NCI-H524 treated with DMSO at 0.1 percent for 48 hours (cell line): ENCODE results near the gene ATG13.

ENCODE experiments used
- DNase-seq: peaks from one replicate; lab custom pipeline; 2025; lab: John Stamatoyannopoulos, UW

ATG13 gene

DNA sequence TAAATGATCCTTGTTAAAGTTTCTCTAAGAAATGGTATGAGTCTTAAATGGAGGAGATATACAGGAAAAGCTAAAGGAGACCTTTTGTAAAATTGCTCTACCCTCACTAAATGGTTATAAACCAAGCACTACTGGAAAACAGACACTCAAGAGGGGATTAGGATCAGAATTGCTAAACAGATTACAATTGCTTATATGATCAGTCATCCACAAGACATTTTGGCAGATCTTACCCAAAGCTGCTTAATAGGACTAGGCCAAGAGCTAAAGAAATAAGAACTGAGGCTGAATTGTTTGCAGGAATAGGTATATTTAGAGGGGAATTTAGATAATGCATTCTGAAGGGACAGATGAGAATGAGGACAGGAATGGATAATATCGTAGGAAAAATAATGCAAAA, 9.8 kb upstream of the ATG13 start:
- peak; percentile 51 for DNase-seq

DNA sequence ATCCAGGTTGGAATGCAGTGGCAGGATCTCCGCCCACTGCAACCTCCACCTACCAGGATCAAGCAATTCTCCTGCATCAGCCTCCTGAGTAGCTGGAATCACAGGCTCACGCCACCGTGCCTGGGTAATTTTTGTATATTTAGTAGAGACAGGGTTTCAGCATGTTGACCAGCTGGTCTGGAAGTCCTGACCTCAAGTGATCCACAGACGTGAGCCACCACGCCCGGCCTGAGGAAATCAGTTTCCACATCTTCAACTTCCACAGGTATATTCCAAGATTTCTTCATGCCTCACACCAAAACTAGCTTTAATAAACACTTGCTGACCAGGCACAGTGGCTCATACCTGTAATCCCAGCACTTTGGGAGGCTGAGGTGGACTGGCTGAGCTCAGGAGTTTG, 8.0 kb upstream of the ATG13 start:
- DNase-seq = no peak

DNA sequence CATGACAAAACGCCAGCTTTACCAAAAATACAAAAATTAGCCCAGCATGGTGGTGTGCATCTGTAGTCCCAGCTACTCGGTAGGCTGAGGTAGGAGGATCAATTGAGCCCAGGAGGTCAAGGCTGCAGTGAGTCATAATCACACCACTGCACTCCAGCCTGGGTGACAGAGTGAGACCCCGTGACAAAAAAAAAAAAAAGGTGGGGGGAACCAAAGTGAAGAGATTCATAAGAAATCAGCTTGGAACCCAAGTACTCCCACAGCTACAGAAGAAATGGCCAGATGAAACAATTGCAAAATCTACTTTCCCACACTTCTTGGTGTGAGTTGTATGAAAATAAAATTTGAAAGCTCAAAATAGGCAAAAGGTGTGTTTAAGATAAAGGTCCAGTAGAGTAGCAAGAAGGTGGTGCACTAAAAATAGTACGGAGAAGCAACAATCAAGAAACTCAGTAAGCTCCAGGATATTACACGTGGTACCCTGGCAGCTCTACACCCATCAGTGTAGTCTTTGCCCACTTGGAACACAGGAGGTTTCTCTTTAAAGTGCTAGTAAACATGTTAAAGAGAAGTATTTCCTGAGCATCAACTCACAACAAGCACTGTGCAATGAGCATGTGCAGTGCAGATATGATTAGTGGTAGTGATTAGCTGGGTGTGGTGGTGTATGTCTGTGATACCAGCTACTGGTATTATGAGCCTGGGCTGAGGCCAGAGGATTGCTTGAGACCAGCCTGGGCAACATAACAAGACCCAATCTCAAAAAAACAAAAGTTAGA, 5.6 kb upstream of the ATG13 start:
- no peak for DNase-seq

DNA sequence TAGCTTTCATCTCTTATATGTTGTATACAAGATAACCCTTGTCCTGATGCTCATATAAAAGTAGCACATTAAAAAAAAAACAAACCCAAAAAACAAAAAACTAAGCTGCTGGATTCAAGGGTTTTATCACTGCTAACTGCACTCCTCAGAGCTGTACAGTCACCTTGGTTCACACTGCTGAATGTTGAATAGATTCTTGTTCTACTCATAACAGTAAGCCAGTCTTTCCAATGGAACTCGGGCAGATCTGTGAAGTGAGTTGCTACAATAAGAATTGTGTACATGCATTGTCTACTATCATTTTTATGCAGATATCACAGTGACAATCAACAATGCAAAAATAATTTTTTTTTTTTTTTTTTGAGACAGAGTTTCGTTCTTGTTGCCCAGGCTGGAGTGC, 5.0 kb upstream of the ATG13 start:
- DNase-seq = no peak

DNA sequence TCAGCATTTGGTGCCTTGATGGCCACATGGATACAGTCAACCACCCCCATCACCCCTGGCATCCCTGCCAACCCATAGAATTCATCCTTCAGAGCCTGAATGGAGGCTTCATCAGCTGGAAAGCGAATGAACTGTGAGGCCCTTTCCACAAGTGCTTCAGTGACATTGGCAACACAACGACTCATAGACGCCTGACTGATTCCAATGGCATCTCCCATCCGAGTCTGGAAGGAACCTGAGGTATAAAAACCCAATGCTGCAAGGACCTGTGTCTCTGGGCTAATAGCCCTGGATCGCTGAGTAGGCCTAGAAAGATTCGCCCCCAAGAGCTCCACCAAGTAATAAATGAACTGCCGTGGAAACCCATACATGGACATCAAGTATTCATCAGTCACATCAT, 1.6 kb upstream of the ATG13 start:
- DNase-seq = no peak

DNA sequence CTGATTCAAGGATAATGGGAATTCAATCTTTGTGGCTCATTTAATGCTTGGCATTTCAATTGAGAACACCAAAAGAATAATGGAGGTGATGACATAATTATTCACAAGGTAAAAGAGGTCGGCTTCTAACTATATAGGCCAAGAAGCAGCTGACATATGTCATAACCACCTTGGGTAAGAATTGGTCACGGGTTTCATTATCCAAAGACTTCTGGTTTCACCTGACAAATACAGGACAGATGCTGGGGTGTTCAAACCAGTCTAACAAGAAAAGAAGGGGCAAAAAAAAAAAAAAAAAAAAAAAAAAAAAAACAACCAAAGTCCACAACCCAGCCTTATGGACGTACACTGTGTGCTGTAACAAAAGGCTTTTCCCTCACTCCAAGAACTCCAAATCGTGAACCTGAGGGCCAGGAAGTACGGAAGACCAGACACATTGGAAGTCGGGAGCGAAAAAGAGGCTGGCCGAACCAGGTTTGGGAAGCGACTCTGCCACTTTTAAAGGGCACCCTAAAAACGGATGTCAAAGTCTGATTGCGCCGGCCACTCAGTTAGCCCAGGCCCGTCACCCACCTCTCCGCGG, 711 bp upstream of the ATG13 start:
- DNase-seq = no peak

DNA sequence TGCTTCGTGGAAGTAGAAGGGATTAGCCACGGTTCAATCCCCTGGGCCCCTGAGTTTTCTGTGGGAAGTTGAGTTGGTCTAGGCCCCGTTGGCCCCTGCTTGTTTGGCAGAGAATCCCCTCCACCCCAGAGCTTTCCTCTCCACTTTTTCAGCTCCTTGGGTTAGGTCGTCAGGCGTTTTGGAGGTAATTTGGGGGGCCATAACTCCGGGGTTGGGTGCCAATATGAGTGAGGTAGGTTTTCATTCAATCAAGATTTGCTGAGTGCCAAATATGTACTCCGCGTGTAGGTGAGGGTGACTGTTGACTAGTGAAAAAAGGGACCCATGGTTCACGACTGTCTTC, 590 bp downstream of the ATG13 start:
- no peak for DNase-seq

DNA sequence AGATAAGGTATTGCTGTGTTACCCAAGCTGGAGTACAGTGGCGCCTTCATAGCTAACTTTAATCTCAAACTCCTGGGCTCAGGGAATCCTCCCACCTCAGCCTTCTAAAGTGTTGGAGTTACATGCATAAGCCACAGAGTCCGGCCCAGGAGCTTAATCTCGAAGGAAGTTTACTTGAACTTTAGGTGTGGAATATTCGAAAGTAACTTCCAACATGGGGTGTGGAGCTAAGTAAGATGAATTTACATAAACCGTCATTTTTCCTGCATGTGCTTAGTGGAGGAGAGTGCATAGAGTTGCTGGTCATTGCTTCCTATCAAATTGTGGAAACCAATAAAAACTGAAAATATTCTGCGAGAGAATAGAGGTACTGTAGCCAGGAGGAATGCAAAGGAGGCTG, 1.5 kb downstream of the ATG13 start:
- no peak for DNase-seq

DNA sequence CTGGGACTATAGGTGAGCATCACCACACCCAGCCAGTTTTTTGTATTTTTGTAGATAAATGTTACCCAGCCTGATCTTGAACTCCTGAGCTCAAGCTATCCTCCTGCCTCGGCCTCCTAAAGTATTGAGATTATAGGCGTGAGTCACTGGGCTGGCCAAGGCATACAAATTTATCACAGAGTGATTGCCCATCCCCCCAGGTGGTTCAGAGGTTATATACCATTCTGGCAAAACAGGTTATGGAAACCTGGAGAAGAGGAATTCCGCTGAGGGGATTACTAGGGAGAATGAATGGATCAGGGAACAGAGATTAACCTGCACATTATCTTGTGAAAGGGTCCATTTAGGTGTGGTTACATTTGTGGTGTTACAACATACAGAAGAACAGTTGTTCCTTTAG, 8.1 kb downstream of the ATG13 start:
- DNase-seq = no peak

DNA sequence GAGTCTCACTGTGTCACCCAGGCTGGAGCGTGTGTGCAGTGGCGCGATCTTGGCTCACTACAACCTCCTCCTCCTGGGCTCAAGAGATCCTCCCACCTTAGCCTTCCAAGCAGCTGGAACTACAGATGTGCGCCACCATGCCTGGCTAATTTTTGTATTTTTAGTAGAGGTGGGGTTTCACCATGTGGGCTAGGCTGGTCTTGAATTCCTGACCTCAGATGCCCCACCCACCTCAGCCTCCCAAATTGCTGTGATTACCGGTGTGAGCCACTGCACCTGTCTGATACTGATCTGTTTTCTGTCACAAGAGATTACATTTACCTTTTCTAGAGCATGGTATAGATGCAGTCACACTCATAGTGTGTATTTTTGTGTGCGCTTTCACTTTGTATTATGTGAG, 11.6 kb downstream of the ATG13 start:
- DNase-seq = no peak

DNA sequence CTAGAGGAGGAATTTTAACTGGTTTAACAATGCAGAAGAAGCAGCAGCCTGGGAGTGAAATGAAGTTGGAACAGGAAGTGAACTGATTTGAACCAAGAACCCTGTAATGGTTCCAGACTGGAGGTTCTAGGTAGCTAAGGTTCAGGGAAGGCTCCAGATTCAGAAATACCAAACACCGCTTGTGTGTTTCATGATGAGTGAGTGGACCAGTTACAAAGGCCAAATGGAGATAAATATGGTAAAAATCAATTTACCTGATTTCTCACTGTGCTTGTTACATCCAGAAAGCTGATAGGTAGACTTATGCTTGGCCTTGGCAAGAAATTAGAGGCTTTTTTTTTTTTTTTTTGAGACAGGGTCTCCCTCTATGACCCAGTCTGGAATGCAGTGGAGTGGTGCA, 12.9 kb downstream of the ATG13 start:
- DNase-seq = no peak

DNA sequence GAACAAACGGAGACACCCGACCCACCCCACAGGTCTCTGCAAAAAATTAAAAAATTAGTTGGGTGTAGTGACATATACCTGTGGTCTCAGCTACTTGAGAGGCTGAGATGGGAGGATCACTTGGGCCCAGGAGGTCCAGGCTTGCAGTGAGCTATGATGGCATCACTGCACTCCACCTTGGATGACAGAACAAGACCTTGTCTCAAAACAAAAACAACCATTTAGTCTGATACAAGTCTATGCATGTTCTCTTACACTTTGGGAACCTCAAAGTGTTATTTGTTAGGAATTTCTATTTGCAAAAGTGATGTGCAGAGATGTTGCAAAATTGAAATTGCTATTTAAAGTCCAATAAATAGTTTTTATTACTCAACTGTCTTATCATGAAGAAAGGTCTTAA, 14.3 kb downstream of the ATG13 start:
- no peak for DNase-seq

DNA sequence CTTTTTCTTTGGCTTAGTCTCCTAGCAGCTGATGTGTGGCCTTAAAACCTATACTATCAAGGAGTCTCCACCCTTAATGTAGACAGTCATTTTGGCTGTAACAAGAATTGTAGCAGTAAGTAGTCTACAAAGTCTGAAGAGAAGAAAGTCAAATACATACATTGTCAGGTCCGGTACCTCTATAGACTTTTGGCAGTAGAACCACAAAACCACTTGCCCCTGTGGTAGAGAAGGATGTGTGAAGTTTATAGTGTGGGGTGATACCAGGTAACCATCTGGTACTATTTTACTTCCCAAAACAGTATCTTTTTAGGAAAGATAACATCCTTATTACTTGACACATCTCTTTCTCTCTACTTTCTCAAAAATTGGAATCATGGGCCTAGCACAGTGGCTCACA, 15.1 kb downstream of the ATG13 start:
- DNase-seq = no peak

DNA sequence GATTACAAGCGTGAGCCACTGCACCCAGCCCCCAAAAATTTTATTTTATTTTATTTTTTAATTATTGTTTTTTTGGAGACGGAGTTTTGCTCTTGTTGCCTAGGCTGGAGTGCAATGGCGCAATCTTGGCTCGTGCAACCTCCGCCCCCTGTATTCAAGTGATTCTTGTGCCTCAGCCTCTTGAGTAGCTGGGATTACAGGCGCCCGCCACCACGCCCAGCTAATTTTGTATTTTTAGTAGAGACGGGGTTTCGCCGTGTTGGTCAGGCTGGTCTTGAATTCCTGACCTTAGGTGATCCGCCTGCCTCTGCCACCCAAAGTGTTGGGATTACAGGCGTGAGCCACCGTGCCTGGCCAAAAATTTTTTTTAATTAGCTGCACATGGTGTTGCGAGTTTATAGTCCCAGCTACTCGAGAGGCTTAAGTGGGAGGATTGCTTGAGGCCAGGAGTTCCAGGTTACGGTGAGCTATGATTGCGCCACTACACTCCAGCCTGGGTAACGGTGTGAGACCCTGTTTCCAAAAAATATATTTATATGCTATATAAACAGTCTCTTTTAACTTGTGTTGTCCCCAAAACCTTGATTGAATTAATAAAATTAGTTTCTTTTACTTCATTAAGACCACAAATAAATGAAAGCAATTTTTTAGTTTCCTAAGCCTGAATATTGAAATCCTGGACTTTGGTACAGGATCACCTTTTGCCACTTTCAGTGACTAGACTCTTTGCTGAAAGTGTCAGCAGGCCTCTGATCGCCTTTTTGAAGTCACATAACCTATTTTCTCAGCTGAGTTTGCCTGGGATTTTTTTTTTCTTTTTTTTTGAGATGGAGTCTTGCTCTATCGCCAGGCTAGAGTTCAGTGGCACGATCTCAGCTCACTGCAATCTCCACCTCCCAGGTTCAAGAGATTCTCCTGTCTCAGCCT, 16.2 kb downstream of the ATG13 start:
- no peak for DNase-seq

DNA sequence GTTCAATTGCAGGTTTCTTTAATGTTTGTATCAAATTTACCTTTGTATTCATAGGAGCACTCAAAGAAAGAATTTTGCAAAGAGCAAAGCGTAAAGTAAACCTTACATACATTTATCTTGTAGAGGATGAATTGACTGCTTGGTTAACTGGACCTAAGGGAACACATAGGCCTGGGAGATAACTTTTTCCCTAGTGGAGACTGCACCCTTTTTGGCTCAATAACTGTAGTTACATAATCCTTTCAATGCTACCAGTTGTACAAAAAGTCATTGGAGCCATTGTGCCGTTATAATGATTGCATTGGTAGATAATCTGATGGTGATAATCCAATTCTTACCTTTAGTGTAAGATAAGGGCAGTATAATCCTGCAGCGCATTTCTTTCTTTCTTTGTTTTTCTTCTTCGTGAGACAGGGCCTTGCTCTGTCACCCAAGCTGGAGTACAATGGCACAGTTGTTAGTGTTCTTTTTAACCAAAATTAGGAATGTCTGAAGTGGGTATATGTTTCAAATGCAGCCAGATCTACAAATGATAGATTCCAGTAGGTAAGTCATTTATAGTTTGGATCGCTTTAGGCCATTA, 18.3 kb downstream of the ATG13 start:
- no peak for DNase-seq

DNA sequence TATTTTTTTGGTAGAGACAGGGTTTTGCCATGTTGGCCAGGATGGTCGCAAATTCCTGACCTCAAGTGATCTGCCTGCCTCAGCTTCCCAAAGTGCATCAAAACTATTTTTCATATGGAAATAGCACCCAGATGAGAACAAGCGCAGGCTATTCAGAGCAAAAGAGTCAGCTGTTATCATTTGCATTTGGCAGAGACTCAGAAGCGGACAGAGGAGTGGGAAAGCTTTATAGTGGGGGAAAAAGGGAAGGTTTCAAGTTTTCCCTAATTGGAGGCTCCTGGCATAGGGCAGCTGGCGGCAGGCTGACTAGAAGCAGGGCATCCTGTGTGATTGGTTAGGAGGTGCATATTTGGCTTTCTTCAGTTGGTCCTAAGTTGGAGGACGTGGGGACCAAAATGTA, 20.2 kb downstream of the ATG13 start:
- no peak for DNase-seq

DNA sequence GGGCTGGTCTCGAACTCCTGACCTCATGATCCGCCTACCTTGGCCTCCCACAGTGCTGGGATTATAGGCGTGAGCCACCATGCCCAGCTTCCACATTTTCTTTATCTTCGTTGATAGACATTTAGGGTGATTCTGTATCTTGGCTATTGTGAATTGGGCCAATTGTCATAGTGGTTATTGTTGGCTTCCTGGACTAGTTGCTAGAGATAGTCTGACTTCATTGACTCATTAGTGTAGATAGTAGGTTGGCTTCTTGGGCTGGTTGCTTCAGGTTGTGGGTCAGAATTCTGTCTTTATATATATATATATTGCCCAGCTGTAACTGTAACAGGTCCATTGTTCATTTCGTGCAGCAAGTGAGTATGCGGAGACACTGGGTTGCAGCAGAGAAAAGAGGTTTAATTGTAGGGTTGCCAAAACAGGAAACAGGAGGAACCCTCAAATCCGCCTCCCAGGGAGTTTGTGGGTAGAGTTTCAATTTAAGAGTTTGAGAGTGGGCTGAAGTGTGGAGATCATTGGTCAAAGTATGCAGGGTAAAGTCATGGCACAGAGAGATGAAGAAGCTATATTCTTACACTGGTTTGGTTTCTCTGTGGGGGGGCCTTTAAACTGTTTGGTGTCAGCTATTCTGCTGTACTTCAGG, 22.0 kb downstream of the ATG13 start:
- DNase-seq = no peak

DNA sequence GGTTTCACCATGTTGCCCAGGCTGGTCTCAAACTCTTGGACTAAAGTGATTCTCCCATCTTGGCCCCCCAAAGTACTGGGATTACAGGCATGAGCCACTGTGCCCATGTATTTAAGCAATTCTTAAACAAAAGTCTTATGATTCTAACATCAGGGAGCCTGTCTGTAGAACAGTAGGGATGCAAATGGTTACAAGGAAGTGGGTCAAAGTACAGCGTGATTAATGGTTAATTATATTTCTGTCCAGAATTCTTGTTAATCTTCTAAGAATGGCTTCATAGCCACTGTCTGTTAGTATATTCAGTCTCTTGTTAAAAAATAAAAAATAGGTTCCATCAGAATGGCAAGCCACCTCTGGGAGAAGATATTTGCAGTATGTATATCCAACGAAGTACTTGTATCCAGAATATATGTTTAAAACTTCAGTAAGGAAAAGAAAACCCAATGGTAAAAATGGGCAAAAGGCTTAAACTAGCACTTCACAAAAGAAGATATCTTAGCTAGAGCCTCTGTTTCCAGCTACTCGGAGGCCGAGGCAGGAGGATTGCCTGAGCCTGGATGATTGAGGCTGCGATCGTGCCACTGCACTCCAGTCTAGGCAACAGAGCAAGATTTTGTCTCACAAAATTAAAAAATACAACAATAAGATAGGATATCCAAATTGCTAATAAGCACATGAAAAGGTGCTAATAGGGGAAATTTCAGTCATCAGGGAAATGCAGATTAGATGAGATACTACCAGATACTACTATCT, 22.9 kb downstream of the ATG13 start:
- DNase-seq = no peak

DNA sequence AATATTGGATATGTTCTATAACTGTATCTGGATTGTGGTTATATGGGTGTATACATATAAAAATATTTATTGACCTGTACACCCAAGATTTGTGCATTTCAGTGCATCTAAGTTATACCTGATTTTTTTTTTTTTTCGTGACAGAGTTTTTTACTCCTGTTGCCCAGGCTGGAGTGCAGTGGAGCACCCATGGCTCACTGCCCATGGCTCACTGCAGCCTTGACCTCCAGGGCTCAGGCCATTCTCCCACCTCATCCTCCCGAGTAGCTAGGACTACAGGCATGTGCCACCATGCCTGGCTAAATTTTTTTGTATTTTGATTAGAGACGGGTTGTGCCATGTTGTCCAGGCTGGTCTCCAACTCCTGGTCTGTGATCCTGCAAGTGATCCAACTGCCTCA, 24.3 kb downstream of the ATG13 start:
- DNase-seq = no peak

DNA sequence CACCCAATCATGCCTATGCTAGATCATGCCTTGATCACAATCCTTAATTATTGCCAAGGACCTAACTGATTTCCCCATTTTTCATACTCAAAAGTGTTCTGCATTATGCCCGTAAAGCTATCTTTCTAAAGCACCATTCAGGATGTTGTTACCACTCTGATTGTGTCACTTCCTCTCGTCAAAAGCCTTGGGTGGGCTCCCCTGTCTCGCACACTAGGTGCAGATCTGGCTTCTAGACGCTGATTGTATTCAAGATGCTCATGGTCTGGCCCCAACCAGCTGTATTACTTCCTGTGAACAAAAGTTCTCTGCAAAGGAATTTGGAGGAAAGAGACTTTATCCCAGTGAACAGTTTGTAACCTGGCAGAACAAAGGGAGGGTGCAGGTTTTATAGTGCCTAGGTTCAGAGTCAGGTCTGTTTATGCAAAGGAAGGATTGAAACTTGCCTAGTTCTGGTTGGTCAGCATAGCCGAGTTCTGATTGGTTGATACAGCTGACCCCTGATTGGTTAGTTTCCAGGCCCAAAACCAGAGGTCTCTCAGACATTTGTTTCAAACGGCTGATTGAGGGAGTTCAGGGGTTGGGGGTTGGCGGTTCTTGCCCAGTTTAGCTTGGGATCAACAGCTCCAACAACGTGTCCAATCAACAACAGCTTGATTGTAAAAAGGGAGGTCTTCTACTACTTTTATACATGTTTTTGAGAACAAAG, 25.4 kb downstream of the ATG13 start:
- DNase-seq = no peak

DNA sequence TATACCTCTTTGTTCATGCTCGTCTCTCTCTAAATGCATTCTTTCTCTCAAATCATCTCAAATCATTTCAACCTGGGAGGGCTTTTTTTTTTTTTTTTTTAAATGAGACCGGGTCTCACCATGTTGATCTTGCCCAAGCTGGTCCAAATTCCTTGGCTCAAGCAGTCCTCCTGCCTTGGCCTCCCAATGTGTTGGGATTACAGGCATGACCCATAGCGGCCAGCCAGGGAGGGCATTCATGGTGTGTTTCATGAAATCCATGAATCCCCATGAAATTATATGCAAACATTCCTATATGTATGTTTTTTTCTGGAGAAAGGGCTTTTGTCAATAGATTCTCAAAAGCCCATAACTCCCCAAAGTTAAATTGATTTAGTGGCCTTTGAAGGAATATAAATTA, 26.2 kb downstream of the ATG13 start:
- no peak for DNase-seq
